A549 (cell line): Measurements from ENCODE around the gene KRT7.

Experiments used
- CTCF ChIP-seq: fragments of >200 bp; sonication (Bioruptor Twin); formaldehyde crosslinking; IDR thresholded peaks from 3 replicates; pipeline ENCODE4 v1.5.1; 2016
- EP300 ChIP-seq, 2 experiments: fragments of >200 bp; sonication (Bioruptor Twin); formaldehyde crosslinking; IDR thresholded peaks; 2 replicates in 1 of 2; 3 replicates in 1 of 2; pipeline ENCODE4 v1.6.1; 2016 to 2017
- HMGXB4 ChIP-seq: fragments of 250-450 bp; sonication (Bioruptor Pico); IDR thresholded peaks from 2 replicates; pipeline ENCODE4 v1.5.0; 2021; ENCODE audit warnings: mild to moderate bottlenecking, moderate library complexity, borderline replicate concordance
- POLR2A ChIP-seq: IDR thresholded peaks from 2 replicates; pipeline ENCODE4 v1.6.1; 2012; ENCODE audit warnings: mild to moderate bottlenecking, low read length
- REST ChIP-seq: fragments of 200-600 bp; sonication (generic); IDR thresholded peaks from 2 replicates; pipeline ENCODE4 v1.6.1; 2016; ENCODE audit warnings: antibody characterized with exemption, mild to moderate bottlenecking, moderate library complexity
- SREBF2 ChIP-seq: fragments of 450-650 bp; IDR thresholded peaks from 2 replicates; pipeline ENCODE4 v1.6.1; 2014; ENCODE audit warnings: mild to moderate bottlenecking, moderate library complexity

- TF ChIP-seq SREBF2 (no peak), EP300 (IDR thresholded peaks at IDR 0.05) (no peak), CTCF (no peak), POLR2A (no peak; the same call in 1 of the 2 replicates), REST (no peak), HMGXB4 (CRISPR knock-in tag) (no peak)
Observed at GRCh38 chr12:52238207-52238840, 5.3 kb downstream of the KRT7 start.
